Neural progenitor cell (in vitro differentiated cells): ENCODE results near the gene REEP1. TPM values are rescaled to one million over a fixed set of nuclear protein-coding genes. Genes with fewer than 3 reads are reported as not detected.
A peak's percentile ranks its signal among the peaks of the same experiment; 100 is the strongest.

Experiments used
- DNase-seq: peaks from one replicate; pipeline ENCODE4 v3.0.0-alpha.2; 2016; ENCODE audit warnings: low spot score
- H2AFZ ChIP-seq: fragments of 200-600 bp; sonication (generic); replicated peaks from 2 replicates; pipeline ENCODE4 v1.6.1; 2016; ENCODE audit warnings: antibody characterized with exemption
- H3F3A ChIP-seq: fragments of 200-600 bp; sonication (generic); 2 replicates; pipeline ENCODE4 v1.6.1; 2016; ENCODE audit warnings: antibody characterized with exemption, low read depth
- H3K27ac ChIP-seq: fragments of 200-600 bp; sonication (generic); 2 replicates; pipeline ENCODE4 v1.5.1; 2016; ENCODE audit warnings: mild to moderate bottlenecking
- H3K27me3 ChIP-seq: fragments of 200-600 bp; sonication (generic); 2 replicates; pipeline ENCODE4 v1.6.1; 2016; ENCODE audit warnings: mild to moderate bottlenecking, moderate library complexity
- H3K36me3 ChIP-seq: fragments of 200-600 bp; sonication (generic); 2 replicates; pipeline ENCODE4 v1.5.1; 2016
- H3K4me1 ChIP-seq: fragments of 200-600 bp; sonication (generic); 2 replicates; pipeline ENCODE4 v1.6.1; 2016; ENCODE audit warnings: mixed run types
- H3K4me2 ChIP-seq: fragments of 200-600 bp; sonication (generic); 2 replicates; pipeline ENCODE4 v1.6.1; 2016
- H3K4me3 ChIP-seq: fragments of 200-600 bp; sonication (generic); 2 replicates; pipeline ENCODE4 v1.5.1; 2016
- H3K79me2 ChIP-seq: fragments of 200-600 bp; sonication (generic); 2 replicates; pipeline ENCODE4 v1.6.1; 2016; ENCODE audit warnings: low read depth
- H3K9ac ChIP-seq: fragments of 200-600 bp; sonication (generic); 2 replicates; pipeline ENCODE4 v1.6.1; 2016
- H3K9me3 ChIP-seq: fragments of 200-600 bp; sonication (generic); 2 replicates; pipeline ENCODE4 v1.5.1; 2016; ENCODE audit warnings: low read depth
- H4K20me1 ChIP-seq: fragments of 200-600 bp; sonication (generic); 2 replicates; pipeline ENCODE4 v1.6.1; 2016; ENCODE audit warnings: low read depth
- H3K27ac Mint-ChIP-seq: 3 replicates; pipeline ENCODE4 v1.8.0; 2021; ENCODE audit warnings: mixed read lengths
- H3K27me3 Mint-ChIP-seq: 2 replicates; pipeline ENCODE4 v1.8.0; 2022; ENCODE audit warnings: low read depth, mild to moderate bottlenecking, inconsistent platforms, moderate library complexity, mixed read lengths; ENCODE audit not compliant: insufficient read depth
- H3K36me3 Mint-ChIP-seq: 3 replicates; pipeline ENCODE4 v1.8.0; 2021; ENCODE audit warnings: mixed read lengths
- H3K4me1 Mint-ChIP-seq: 3 replicates; pipeline ENCODE4 v1.8.0; 2021; ENCODE audit warnings: mixed read lengths
- H3K4me3 Mint-ChIP-seq: 3 replicates; pipeline ENCODE4 v1.8.0; 2021; ENCODE audit warnings: mild to moderate bottlenecking, moderate library complexity, mixed read lengths
- H3K9me3 Mint-ChIP-seq: 3 replicates; pipeline ENCODE4 v1.8.0; 2020; ENCODE audit warnings: mixed read lengths
- CTCF ChIP-seq: fragments of 200-600 bp; sonication (generic); IDR thresholded peaks from 2 replicates; pipeline ENCODE4 v1.5.1; 2017; ENCODE audit warnings: antibody characterized with exemption, mild to moderate bottlenecking
- EZH2 ChIP-seq: fragments of 200-600 bp; sonication (generic); IDR thresholded peaks from 2 replicates; pipeline ENCODE4 v1.6.1; 2017; ENCODE audit warnings: antibody characterized with exemption, mild to moderate bottlenecking, moderate library complexity
- EZH2phosphoT487 ChIP-seq: fragments of 200-600 bp; sonication (generic); IDR thresholded peaks from 2 replicates; pipeline ENCODE4 v1.6.1; 2017; ENCODE audit warnings: antibody characterized with exemption
- total RNA-seq: library from RNA; depleted of rRNA; stranded (reverse); fragments of >200 nt; gene quantifications from 2 replicates; pipeline ENCODE4 v1.2.3, GENCODE V29; 2015; ENCODE audit warnings: low replicate concordance

Gene REEP1
- total RNA-seq, 1 donor from 2014 or later = 0.88 TPM

- Histone ChIP-seq H3K36me3 (no peaks in the 10 kb centered on the region), H3K27me3 (peaks cover 5% of the 10 kb centered on the region), H2AFZ (no peak overlapping the region), H3K79me2 (no peaks in the 10 kb centered on the region), H3K9ac (no peak overlapping the region), H3F3A (no peaks in the 10 kb centered on the region), H3K27ac (no peak overlapping the region), H4K20me1 (peaks cover 4% of the 10 kb centered on the region), H3K9me3 (no peaks in the 10 kb centered on the region), H3K4me1 (peaks cover 15% of the 10 kb centered on the region), H3K4me3 (no peak overlapping the region), H3K4me2 (no peak overlapping the region)
- peaks cover 30% of the 10 kb centered on the region for H3K4me1 Mint-ChIP-seq
- peaks cover 7% of the 10 kb centered on the region for H3K27me3 Mint-ChIP-seq
- no peaks in the 10 kb centered on the region for H3K9me3 Mint-ChIP-seq
- no peak overlapping the region for H3K4me3 Mint-ChIP-seq
- H3K36me3 Mint-ChIP-seq = no peaks in the 10 kb centered on the region
- DNase-seq = no peak
- H3K27ac Mint-ChIP-seq = no peak overlapping the region
- TF ChIP-seq EZH2phosphoT487 (no peak), EZH2 (no peak), CTCF (no peak)
Measured at GRCh38 chr2:86305915-86306254, 31.5 kb downstream of the REEP1 start.

GRCh38 chr2:86305195-86305914 is 32.1 kb downstream of the REEP1 start:
- Histone ChIP-seq H3F3A (no peaks in the 10 kb centered on the region), H3K4me3 (no peak overlapping the region), H3K4me1 (peaks cover 15% of the 10 kb centered on the region), H3K36me3 (no peaks in the 10 kb centered on the region), H3K27me3 (peaks cover 5% of the 10 kb centered on the region), H3K9ac (no peak overlapping the region), H4K20me1 (peaks cover 4% of the 10 kb centered on the region), H2AFZ (no peak overlapping the region), H3K4me2 (no peak overlapping the region), H3K9me3 (no peaks in the 10 kb centered on the region), H3K27ac (no peak overlapping the region), H3K79me2 (no peaks in the 10 kb centered on the region)
- Mint-ChIP-seq H3K27me3 (peaks cover 7% of the 10 kb centered on the region), H3K36me3 (no peaks in the 10 kb centered on the region), H3K4me3 (no peak overlapping the region), H3K27ac (peak overlapping the region; percentile 48), H3K9me3 (no peaks in the 10 kb centered on the region), H3K4me1 (peaks cover 33% of the 10 kb centered on the region)
- DNase-seq = no peak
- TF ChIP-seq EZH2 (no peak), EZH2phosphoT487 (no peak), CTCF (no peak)

- H3K4me3 ChIP-seq = no peak overlapping the region
- peak; percentile 65 for DNase-seq
- TF ChIP-seq CTCF (no peak), EZH2phosphoT487 (peak; percentile 77)
- H3K9ac ChIP-seq = no peak overlapping the region
- H3K79me2 ChIP-seq = no peaks in the 10 kb centered on the region
- peaks cover 5% of the 10 kb centered on the region for H3K27me3 ChIP-seq
- H3K27me3 Mint-ChIP-seq = peaks cover 7% of the 10 kb centered on the region
- no peak overlapping the region for H3K4me3 Mint-ChIP-seq
- no peak overlapping the region for H3K27ac Mint-ChIP-seq
- H3K9me3 Mint-ChIP-seq = no peaks in the 10 kb centered on the region
- H3K36me3 Mint-ChIP-seq = no peaks in the 10 kb centered on the region
- no peak overlapping the region for H3K4me2 ChIP-seq
- no peak overlapping the region for H3K27ac ChIP-seq
- no peaks in the 10 kb centered on the region for H3K9me3 ChIP-seq
- H2AFZ ChIP-seq = no peak overlapping the region
- H3K4me1 Mint-ChIP-seq = peaks cover 36% of the 10 kb centered on the region
- H3K36me3 ChIP-seq = no peaks in the 10 kb centered on the region
- no peaks in the 10 kb centered on the region for H3F3A ChIP-seq
- peaks cover 15% of the 10 kb centered on the region for H3K4me1 ChIP-seq
- H4K20me1 ChIP-seq = peaks cover 4% of the 10 kb centered on the region
Measured at GRCh38 chr2:86304416-86304815, 33.0 kb downstream of the REEP1 start.
